Endometrial microvascular endothelial cells (primary cell): ENCODE results near the gene RSAD1. TPM values are rescaled to one million over a fixed set of nuclear protein-coding genes. Genes with fewer than 3 reads are reported as not detected.

Source experiments
- in situ Hi-C: cut with HindIII; loops from 2 replicates; pipeline ENCODE4 v1.10.0; 2017; ENCODE audit warnings: low sequenced_read_pairs, low pct_unique_long_range_greater_than_20kb; ENCODE audit errors: inconsistent ontology term
- total RNA-seq: library from RNA; depleted of rRNA; stranded (reverse); fragments of >200 nt; gene quantifications from one replicate; pipeline ENCODE4 v1.2.3, GENCODE V29; 2015; ENCODE audit errors: inconsistent ontology term

Gene RSAD1
- total RNA-seq, 1 donor from 2014 or later, result 33.2 TPM

- in situ Hi-C loops, result no loop called here
Measured at GRCh38 chr17:50453901-50454300, 24.8 kb upstream of the RSAD1 start.

GRCh38 chr17:50457621-50458020 lies 21.0 kb upstream of the RSAD1 start:
- in situ Hi-C loops, result no loop called here

DNA sequence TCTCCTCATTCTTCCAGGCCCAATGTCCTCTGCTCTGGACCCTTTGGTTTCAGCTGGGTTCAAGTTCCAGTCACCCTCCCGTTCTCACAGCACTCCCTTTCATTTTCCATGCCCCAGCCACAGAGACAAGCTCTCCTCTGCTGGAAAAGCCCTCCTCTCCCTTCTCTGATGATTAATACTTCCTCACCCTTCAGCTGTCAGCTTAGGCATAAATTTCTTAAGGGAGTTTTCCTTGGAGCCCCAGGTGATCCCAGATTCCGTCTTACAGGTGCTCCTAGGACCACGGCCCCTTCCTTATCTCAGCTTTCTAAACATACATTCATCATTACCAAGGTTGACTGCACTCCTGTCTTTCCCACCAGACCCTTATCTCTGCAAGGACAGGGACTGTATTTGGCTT lies 20.4 kb upstream of the RSAD1 start:
- in situ Hi-C loops, result no loop called here

DNA sequence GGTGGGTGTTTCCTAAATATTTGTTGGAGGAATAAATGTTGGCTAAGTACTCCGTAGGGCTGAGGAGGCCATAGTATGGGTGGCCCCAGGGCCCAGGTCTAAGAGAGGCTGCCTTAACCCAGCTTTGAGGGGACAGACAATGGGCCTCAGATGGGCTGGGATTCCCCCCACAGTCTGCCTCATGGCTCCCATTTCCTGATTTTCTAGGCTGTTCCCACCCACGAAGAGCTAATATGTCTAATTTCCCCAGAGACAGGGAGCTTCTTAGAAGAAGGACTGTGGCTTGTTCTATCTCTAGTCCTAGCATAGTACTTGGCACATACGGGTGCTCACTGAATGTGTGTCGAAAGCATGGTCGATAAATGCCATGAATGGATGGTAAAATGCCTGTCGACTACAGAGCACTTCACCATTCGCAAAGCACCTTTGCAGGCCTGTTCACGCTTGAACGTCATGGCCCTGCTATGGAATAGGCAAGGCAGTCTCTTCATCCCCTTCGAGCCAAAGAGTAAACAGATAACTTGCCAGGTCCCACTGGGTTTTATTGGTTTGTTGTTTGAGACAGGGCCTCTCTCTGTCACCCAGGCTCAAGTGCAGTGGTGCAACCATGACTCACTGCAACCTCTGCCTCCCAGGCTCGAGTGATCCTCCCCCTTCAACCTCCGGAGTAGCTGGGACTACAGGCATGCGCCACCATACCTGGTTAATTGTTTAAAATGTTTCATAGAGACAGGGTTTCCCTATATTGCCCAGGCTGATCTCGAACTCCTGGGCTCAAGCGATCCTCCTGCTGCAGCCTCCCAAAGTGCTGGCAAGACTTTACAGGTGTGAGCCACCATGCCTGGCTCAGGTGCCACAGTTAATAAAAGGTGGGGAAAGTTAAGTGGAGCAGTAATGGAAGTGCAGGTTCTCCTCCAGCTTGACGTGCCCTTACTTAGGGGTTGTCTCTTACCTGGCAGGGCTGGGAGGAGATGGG lies 19.7 kb upstream of the RSAD1 start:
- in situ Hi-C loops, result no loop called here

DNA sequence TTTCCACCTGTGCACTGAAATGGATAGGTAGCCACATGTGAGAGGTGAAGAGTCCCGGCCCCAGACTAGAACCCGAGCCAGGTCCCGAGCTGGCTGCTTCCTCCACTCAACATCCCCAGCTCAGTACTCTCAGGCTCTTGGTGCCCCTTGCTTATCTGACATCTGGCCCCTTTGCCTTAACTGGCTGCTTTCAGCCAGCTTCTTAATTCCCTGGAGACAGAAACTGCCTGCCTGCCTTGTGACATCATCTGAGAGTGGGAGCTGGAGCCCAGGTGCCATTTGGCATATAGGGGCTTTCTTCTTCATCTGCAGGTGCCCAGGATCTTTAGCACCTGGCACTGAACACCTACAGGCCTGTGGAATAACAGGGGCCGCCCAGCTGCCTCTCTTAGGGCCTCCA lies 18.9 kb upstream of the RSAD1 start:
- in situ Hi-C loops, result no loop called here

- in situ Hi-C loops, result no loop called here
Measured at GRCh38 chr17:50460831-50461526, 17.7 kb upstream of the RSAD1 start.

- in situ Hi-C loops, result no loop called here
Measured at GRCh38 chr17:50461550-50462132, 17.0 kb upstream of the RSAD1 start.

DNA sequence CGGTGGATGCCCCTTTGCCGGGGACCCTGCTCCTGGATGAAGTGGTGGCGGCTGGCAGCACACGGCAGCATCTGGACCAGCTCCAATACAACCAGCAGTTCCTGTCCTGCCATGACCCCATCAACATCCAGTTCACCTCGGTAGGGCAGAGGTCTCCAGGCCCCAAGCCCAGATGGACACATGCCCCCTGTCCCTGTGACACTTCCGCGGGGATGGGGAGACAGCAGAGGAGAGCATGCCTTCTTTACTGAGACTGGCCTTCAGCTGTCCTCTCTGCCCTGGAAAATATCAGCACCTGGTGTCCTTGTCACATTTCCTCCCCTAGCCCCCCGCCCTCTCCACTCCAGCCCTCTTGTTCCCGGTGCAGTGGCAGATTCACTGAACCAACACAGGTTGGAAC lies 16.2 kb upstream of the RSAD1 start:
- in situ Hi-C loops, result no loop called here

GRCh38 chr17:50464121-50464520 lies 14.5 kb upstream of the RSAD1 start:
- in situ Hi-C loops, result no loop called here

DNA sequence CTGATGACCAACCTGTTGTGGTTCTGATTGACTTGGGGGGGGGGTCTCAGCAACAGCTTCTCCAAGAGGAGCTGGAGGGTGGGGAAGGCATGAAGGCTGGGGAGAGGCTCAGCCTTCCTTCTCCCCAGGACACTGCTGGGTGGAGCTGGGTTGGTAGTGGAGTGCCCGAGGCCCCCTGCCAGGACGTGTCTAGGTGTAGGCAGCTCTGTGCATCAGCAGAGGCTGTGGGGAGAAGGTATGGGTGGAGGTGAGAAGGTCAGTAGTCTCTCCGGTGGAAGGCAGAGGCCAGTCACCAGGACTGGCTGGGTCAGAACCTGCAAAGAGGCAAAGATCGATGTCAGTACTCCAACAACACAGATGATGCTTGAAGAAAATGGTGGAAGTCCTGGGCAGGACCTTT lies 13.9 kb upstream of the RSAD1 start:
- in situ Hi-C loops, result no loop called here

- in situ Hi-C loops, result no loop called here
Measured at GRCh38 chr17:50465171-50465570, 13.5 kb upstream of the RSAD1 start.

DNA sequence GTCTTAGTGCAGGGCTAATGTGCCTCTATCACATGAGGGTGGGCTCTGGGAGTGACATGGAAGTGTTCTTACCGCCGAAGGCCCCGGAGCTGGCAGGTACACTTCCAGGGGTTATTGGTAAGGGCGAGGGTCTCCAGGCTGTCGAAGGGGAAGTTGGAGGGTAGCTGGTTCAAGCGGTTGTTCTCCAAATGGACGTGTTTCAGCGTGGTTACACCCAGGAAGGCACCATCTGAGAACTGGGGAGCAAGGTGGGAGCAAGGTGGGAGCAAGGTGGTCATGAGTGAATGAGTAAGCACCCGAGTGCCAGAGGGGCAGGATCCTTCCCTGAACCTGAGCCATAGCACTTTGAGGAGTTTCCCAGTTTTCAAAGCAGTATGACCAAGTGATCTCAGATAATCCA lies 13.0 kb upstream of the RSAD1 start:
- in situ Hi-C loops, result no loop called here

- in situ Hi-C loops, result no loop called here
Measured at GRCh38 chr17:50466371-50467113, 12.1 kb upstream of the RSAD1 start.

DNA sequence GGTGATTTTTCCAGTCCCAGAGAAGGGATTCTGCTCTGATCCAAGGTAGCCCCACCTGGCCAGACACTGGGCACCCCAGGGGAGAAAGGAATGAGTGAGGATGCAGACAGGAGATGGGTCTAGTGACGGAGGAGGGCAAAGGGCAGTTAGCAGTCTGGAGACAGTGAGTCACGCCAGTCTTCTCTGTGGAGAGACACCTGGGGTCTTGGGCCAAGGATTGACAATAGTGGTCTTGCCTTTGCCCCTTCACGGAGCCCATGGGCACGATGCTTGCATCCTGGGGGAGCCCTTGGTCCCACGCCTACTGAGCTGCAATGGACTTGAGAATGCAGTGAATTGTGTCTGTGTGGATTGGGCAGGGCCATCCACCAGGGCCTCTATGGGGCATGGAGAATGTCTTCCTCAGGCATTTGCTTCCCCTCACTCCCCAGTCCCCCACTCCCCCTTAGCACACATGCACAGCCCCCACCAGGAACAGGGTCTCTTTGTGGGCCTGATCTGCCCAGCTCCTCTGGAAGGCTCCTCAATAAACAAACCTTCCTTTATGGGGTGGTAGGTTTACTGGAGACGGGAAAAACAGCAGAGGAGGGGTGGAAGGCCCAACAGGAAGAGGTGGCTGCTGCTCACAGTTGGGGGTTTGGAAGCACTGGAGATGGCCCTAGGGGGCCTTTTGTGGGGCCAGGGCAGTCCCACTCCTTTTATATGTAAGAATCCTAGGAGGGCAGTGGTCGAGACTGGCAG lies 11.4 kb upstream of the RSAD1 start:
- in situ Hi-C loops, result no loop called here

GRCh38 chr17:50467855-50468303 lies 10.8 kb upstream of the RSAD1 start:
- in situ Hi-C loops, result no loop called here

DNA sequence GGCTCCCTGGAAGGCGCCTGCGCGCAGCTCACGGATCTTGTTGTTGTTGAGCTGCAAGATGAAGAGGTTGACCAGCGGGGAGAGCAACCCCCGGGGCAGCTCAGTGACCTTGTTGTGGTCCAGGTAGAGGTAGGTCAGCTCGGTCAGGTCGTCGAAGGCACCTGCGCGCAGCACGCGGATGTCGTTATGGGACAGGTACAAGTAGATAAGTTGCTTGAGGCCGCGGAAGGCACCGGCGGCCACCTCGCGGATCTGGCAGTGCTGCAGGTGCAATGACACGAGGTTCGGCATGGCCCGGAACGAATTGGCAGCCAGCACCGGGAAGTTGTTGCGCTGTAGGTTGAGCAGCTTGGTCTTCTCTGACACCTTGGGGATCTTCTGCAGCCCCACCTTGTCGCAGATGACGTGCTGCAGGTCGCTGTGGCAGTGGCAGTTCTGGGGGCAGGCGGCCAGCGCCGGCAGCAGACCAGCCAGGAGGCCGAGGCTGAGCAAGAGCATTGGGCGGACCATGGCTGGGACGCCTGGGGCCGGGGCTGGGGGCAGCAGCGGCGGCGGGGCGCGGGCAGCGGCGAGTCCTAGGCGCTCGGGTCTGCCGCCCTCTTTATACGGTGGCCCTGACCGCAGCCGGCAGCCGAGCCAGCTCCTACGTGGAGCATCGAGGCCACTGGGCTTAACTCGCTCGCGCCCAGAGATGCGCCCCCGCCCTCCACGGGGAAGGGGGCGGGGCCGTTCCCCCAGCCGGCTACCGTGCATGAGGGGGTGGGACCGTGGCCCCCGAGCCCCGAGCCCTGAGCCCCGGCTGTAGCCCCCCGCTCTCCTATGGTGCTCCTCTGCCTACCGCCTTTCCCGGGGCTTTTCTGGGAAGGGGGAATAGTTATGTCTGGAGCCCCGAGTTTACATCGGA lies 10.1 kb upstream of the RSAD1 start, which contains the start of gene CHAD:
Gene CHAD, minus strand, starts transcription at position 577 of the 904 bp plus-strand sequence. Its CDS starts 67 bp downstream, at position 510.
- in situ Hi-C loops, result no loop called here

- in situ Hi-C loops, result no loop called here
Measured at GRCh38 chr17:50469208-50469605, 9.5 kb upstream of the RSAD1 start.
